CD1c-positive myeloid dendritic cell (primary cell): ENCODE measurements around the gene HEXIM2.

Experiments used
- DNase-seq: peaks from one replicate; pipeline ENCODE4 v3.0.0-alpha.2; 2016; ENCODE audit errors: extremely low spot score

Gene HEXIM2

GRCh38 chr17:45144199-45145034 lies 17.3 kb upstream of the HEXIM2 start:
- no peak for DNase-seq

- DNase-seq: no peak
These were observed 16.7 kb upstream of the HEXIM2 start for GRCh38 chr17:45145035-45145389.

- no peak for DNase-seq
These were observed 15.5 kb upstream of the HEXIM2 start for GRCh38 chr17:45146166-45146565.

- DNase-seq: no peak
These were observed 15.1 kb upstream of the HEXIM2 start for GRCh38 chr17:45146592-45146889.

- DNase-seq: peak; percentile 78
These were observed 14.6 kb upstream of the HEXIM2 start for GRCh38 chr17:45146890-45147580.

GRCh38 chr17:45147581-45148182 lies 14.0 kb upstream of the HEXIM2 start:
- peak; percentile 85 for DNase-seq

GRCh38 chr17:45148183-45149036 lies 13.3 kb upstream of the HEXIM2 start, which contains the start of gene HEXIM1:
HEXIM1 (plus strand) TSS chr17:45148475; CDS start chr17:45149191, 716 bp downstream.
- DNase-seq: peak; percentile 100

GRCh38 chr17:45149037-45149668 lies 12.5 kb upstream of the HEXIM2 start:
- peak; percentile 64 for DNase-seq

GRCh38 chr17:45149669-45150664 lies 11.7 kb upstream of the HEXIM2 start:
- peak; percentile 61 for DNase-seq

GRCh38 chr17:45150911-45151809 lies 10.5 kb upstream of the HEXIM2 start:
- DNase-seq: peak; percentile 43

- no peak for DNase-seq
These were observed 6.6 kb upstream of the HEXIM2 start for GRCh38 chr17:45155029-45155428.

GRCh38 chr17:45155483-45155882 lies 6.2 kb upstream of the HEXIM2 start:
- no peak for DNase-seq

- DNase-seq: no peak
These were observed 5.4 kb upstream of the HEXIM2 start for GRCh38 chr17:45156242-45156641.

- peak; percentile 41 for DNase-seq
These were observed 1.0 kb upstream of the HEXIM2 start for GRCh38 chr17:45160447-45161287.

GRCh38 chr17:45162025-45162687 lies 481 bp downstream of the HEXIM2 start:
- no peak for DNase-seq

GRCh38 chr17:45164734-45165269 lies 3.1 kb downstream of the HEXIM2 start:
- DNase-seq: no peak

- DNase-seq: no peak
These were observed 7.5 kb downstream of the HEXIM2 start for GRCh38 chr17:45168991-45169752.
